ENCODE data around the gene FGF11. TPM values are rescaled to one million over a fixed set of nuclear protein-coding genes. Genes with fewer than 3 reads are reported as not detected.

Gene FGF11
- total RNA-seq, 4 donors from 2014 or later = 0.13 to 1.0 (median 0.42) TPM; not detected in 1

DNA sequence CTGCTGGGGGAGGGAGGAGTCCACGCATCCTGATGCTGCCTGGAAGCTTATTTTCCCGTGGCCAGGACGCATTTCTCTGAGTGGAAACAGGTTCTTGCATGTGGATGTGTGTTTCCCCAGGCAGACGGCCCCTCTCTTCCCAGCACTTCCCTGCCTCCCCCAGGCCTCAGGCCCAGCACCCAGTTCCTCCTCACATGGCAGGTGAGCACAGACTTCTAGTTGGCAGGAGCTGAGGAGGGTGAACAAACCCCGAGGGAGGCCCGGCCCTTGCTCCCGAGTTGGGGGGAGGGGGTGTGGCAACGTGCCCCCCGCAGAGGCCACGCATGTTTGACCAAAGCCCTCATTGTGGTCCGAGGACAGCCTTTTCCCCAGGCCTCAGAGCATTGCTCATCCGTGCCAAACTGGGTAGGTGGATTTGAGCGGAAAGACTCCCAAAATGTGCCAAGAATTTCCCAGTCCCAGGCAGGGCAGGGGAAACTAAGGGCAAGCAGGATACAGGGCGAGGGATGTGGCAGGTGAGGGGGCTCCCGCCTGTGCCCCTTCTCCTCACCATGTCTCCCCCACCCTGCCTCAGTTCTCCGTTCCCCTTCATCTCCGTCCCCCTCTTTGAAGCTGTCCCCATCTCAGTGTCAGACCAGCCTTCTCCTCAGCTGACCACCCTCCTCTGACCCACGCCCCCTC, 20.7 kb upstream of the FGF11 start:
- Histone ChIP-seq H3K27me3 (peaks cover 16% of the 10 kb centered on the region), H3K9me3 (no peaks in the 10 kb centered on the region), H3K27ac (no peak overlapping the region), H3K36me3 (peaks cover 0 to 41% of the 10 kb centered on the region in 2 donors), H3K4me3 (no peak overlapping the region), H3K4me1 (no peaks in the 10 kb centered on the region)
- 75% methylated on average over 2 of the region's 18 CpGs; no CpG with 5 or more reads in 1 of the 2 donors for WGBS, 2 donors (ENCODE audit: low coverage in 1 of 2)
- no peak for ATAC-seq
- TF ChIP-seq, protein P1, sequence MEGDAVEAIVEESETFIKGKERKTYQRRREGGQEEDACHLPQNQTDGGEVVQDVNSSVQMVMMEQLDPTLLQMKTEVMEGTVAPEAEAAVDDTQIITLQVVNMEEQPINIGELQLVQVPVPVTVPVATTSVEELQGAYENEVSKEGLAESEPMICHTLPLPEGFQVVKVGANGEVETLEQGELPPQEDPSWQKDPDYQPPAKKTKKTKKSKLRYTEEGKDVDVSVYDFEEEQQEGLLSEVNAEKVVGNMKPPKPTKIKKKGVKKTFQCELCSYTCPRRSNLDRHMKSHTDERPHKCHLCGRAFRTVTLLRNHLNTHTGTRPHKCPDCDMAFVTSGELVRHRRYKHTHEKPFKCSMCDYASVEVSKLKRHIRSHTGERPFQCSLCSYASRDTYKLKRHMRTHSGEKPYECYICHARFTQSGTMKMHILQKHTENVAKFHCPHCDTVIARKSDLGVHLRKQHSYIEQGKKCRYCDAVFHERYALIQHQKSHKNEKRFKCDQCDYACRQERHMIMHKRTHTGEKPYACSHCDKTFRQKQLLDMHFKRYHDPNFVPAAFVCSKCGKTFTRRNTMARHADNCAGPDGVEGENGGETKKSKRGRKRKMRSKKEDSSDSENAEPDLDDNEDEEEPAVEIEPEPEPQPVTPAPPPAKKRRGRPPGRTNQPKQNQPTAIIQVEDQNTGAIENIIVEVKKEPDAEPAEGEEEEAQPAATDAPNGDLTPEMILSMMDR (IDR thresholded peaks at IDR 0.05) = no peak

- Histone ChIP-seq H3K36me3 (peaks cover 0 to 33% of the 10 kb centered on the region in 2 donors), H3K4me1 (no peaks in the 10 kb centered on the region), H3K4me3 (no peak within 1 kb of the TSS), H3K9me3 (no peaks in the 10 kb centered on the region), H3K27ac (no peak within 1 kb of the TSS), H3K27me3 (peaks cover 16% of the 10 kb centered on the region)
- TF ChIP-seq EP300 (IDR thresholded peaks at IDR 0.05) (no peak), POLR2A (IDR thresholded peaks at IDR 0.05) (no peak)
- no peak for ATAC-seq
- 19 to 70% methylated on average over 3 to 13 of the region's 17 CpGs for WGBS, 2 donors (ENCODE audit: low coverage in 1 of 2)
Measured at GRCh38 chr17:7419819-7420610, 19.3 kb upstream of the FGF11 start, which contains the start of gene SPEM1. Gene SPEM1 (plus strand): TSS chr17:7420324. CDS start chr17:7420385, 61 bp downstream.

DNA sequence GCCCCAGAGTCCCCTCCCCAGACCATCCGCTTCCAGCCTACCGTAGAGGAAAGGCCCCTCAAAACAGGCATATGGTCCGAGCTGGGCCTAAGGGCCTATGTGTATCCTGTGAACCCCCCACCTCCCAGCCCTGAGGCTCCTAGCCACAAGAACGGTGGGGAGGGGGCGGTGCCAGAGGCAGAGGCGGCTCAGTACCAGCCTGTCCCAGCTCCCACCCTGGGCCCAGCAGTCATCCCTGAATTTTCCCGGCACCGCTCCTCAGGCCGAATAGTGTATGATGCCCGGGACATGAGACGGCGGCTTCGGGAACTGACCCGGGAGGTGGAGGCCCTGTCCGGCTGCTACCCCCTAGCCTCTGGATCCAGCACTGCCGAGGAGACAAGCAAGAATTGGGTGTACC, 18.1 kb upstream of the FGF11 start:
- Histone ChIP-seq H3K27me3 (peaks cover 16% of the 10 kb centered on the region), H3K36me3 (peaks cover 0 to 21% of the 10 kb centered on the region in 2 donors), H3K4me3 (no peak overlapping the region), H3K27ac (no peak overlapping the region), H3K4me1 (no peaks in the 10 kb centered on the region), H3K9me3 (no peaks in the 10 kb centered on the region)
- no peak for ATAC-seq
- TF ChIP-seq, protein P1 (IDR thresholded peaks at IDR 0.05) = no peak
- TF ChIP-seq EP300 (IDR thresholded peaks at IDR 0.05) (no peak), POLR2AphosphoS5 (IDR thresholded peaks at IDR 0.05) (no peak), POLR2A (IDR thresholded peaks at IDR 0.05) (no peak)
- 90 to 95% methylated on average over 2 to 4 of the region's 16 CpGs for WGBS, 2 donors (ENCODE audit: low coverage in 1 of 2)

DNA sequence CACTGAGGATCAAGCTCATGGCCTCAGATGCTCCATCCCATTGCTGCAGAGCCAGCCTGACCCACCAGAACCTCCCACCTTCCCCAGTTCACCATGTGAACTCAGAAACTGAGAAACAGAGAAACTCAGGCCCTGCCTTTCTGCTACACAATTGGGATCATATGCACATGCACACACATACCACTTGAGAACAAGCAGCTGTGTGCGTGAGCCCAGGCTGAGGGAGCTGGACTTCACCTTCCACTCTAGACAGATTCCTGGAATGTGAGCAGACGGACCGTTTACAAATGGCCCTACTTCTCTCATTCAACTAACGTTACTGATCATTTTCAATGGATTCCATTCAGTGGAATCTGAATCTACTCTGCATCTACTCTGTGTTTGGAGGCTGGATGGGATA, 15.6 kb upstream of the FGF11 start:
- WGBS, 2 donors (ENCODE audit: low coverage in 1 of 2) = 30 to 36% methylated on average over 3 of the region's 4 CpGs
- Histone ChIP-seq H3K27me3 (peaks cover 16% of the 10 kb centered on the region), H3K36me3 (no peaks in the 10 kb centered on the region), H3K9me3 (no peaks in the 10 kb centered on the region), H3K27ac (no peak overlapping the region), H3K4me1 (no peaks in the 10 kb centered on the region), H3K4me3 (no peak overlapping the region)
- TF ChIP-seq POLR2A (IDR thresholded peaks at IDR 0.05) = no peak
- TF ChIP-seq, protein P1 (IDR thresholded peaks at IDR 0.05) = no peak
- no peak for TF ChIP-seq POLR2AphosphoS5 (IDR thresholded peaks at IDR 0.05)
- TF ChIP-seq EP300 (IDR thresholded peaks at IDR 0.05) = no peak
- no peak for ATAC-seq

GRCh38 chr17:7425316-7425715, 14.0 kb upstream of the FGF11 start, which contains the start of gene SPEM2:
Gene SPEM2 (plus strand): TSS chr17:7425616. CDS start chr17:7425689, 73 bp downstream.
- ATAC-seq = no peak
- TF ChIP-seq POLR2A (IDR thresholded peaks at IDR 0.05) = no peak
- TF ChIP-seq, protein P1 (IDR thresholded peaks at IDR 0.05) = no peak
- Histone ChIP-seq H3K27ac (no peak within 1 kb of the TSS), H3K4me3 (no peak within 1 kb of the TSS), H3K9me3 (no peaks in the 10 kb centered on the region), H3K4me1 (no peaks in the 10 kb centered on the region), H3K36me3 (no peaks in the 10 kb centered on the region), H3K27me3 (peaks cover 8% of the 10 kb centered on the region)
- WGBS, 2 donors (ENCODE audit: low coverage in 1 of 2) = 94 to 100% methylated on average over 1 to 3 of the region's 7 CpGs
